CD4-positive, alpha-beta T cell (primary cell): ENCODE data around the gene TMEM89. TPM values are rescaled to one million over a fixed set of nuclear protein-coding genes. Genes with fewer than 3 reads are reported as not detected.

Source experiments
- ATAC-seq: fragments of 200-7000 bp; cut with Tn5 transposase; one replicate; pipeline ENCODE4 v1.10.0; 2022; ENCODE audit warnings: mild to moderate bottlenecking; ENCODE audit not compliant: poor library complexity
- CTCF ChIA-PET: fragments of 350-600 bp; sonication (Branson Sonifier 250); formaldehyde crosslinking; loops from one replicate; lab custom pipeline; 2021; ENCODE audit warnings: antibody characterized with exemption, inconsistent platforms; lab: Charles Lee
- POLR2A ChIA-PET: fragments of 350-600 bp; sonication (Branson Sonifier 250); formaldehyde crosslinking; loops from one replicate; lab custom pipeline; 2021; ENCODE audit warnings: antibody characterized with exemption, inconsistent platforms; lab: Charles Lee
- DNase-seq, 14 experiments: peaks; one replicate each; pipeline ENCODE4 v3.0.0-alpha.2; 2013 to 2020; ENCODE audit warnings: mixed read lengths in 2 of 14
- H3K27ac ChIP-seq, 2 donors: one replicate each; pipeline versions ENCODE4 v1.5.1 to v1.7.0; 2013; ENCODE audit warnings: low read length in 2 of 2, low read depth in 1 of 2, mild to moderate bottlenecking in 1 of 2
- H3K27me3 ChIP-seq, 2 experiments: 1 replicate in 1 of 2; 2 replicates in 1 of 2; pipeline versions ENCODE4 v1.6.1 to v1.7.0; 2013; ENCODE audit warnings: low read length in 2 of 2, control low read depth in 1 of 2, mild to moderate bottlenecking in 1 of 2, moderate library complexity in 1 of 2; ENCODE audit not compliant: insufficient read depth in 2 of 2, control insufficient read depth in 1 of 2
- H3K36me3 ChIP-seq: one replicate; pipeline ENCODE4 v1.6.1; 2013; ENCODE audit warnings: low read length, control low read depth; ENCODE audit not compliant: insufficient read depth
- H3K4me1 ChIP-seq: one replicate; pipeline ENCODE4 v1.6.1; 2013; ENCODE audit warnings: low read length, control low read depth; ENCODE audit not compliant: insufficient read depth
- H3K4me3 ChIP-seq: one replicate; pipeline ENCODE4 v1.5.1; 2013; ENCODE audit warnings: mild to moderate bottlenecking, low read length, moderate library complexity
- H3K9me3 ChIP-seq, 2 experiments: 1 replicate in 1 of 2; 2 replicates in 1 of 2; pipeline versions ENCODE4 v1.6.1 to v1.7.0; 2013; ENCODE audit warnings: low read length in 2 of 2, mild to moderate bottlenecking in 2 of 2, control low read depth in 1 of 2, moderate library complexity in 1 of 2; ENCODE audit not compliant: control insufficient read depth in 1 of 2, insufficient read depth in 1 of 2
- H3K27ac Mint-ChIP-seq: one replicate; pipeline ENCODE4 v1.8.0; 2020; ENCODE audit warnings: mixed read lengths
- H3K27me3 Mint-ChIP-seq: one replicate; pipeline ENCODE4 v1.8.0; 2021; ENCODE audit warnings: mixed read lengths
- H3K36me3 Mint-ChIP-seq: one replicate; pipeline ENCODE4 v1.8.0; 2021; ENCODE audit warnings: low read depth, mixed read lengths
- H3K4me1 Mint-ChIP-seq: one replicate; pipeline ENCODE4 v1.8.0; 2021; ENCODE audit warnings: low read depth, mixed read lengths
- H3K4me3 Mint-ChIP-seq: one replicate; pipeline ENCODE4 v1.8.0; 2020; ENCODE audit warnings: mild to moderate bottlenecking, mixed read lengths
- H3K9me3 Mint-ChIP-seq: one replicate; pipeline ENCODE4 v1.8.0; 2020; ENCODE audit warnings: mixed read lengths
- CTCF ChIP-seq: fragments of 200-600 bp; IDR thresholded peaks from one replicate; pipeline ENCODE4 v1.8.0; 2022; ENCODE audit warnings: antibody characterized with exemption, mild to moderate bottlenecking
- intact Hi-C, 2 experiments: fragments of 100-400 bp; cut with DNase I in 1 of 2; cut with micrococcal nuclease in 1 of 2; formaldehyde crosslinking; loops; one replicate each; pipeline versions ENCODE4 v1.15.1 to v1.9.0; 2023 to 2025; cut with DNase I, micrococcal nuclease
- total RNA-seq, 174 experiments: library from RNA in 2 of 174; stranded (reverse) in 2 of 174; gene quantifications; one replicate each; pipeline ENCODE4 v1.2.3 and lab custom pipeline; 2021 to 2026

The TMEM89 gene
- total RNA-seq, 2 experiments from 2014 or later = not detected

GRCh38 chr3:48595075-48595525, 26.5 kb downstream of the TMEM89 start, which contains the start of gene COL7A1:
Gene COL7A1, minus strand, starts transcription at chr3:48595329. Its CDS starts 170 bp downstream, at chr3:48595159.
- no peak for TF ChIP-seq CTCF
- Histone ChIP-seq H3K36me3 (peaks cover 21% of the 10 kb centered on the region), H3K27me3 (peaks cover 9 to 33% of the 10 kb centered on the region in 2 experiments), H3K4me1 (peaks cover 8% of the 10 kb centered on the region), H3K4me3 (no peak within 1 kb of the TSS), H3K9me3 (peaks cover 0 to 4% of the 10 kb centered on the region in 2 experiments), H3K27ac (no peak within 1 kb of the TSS)
- Mint-ChIP-seq H3K27me3 (peaks cover 42% of the 10 kb centered on the region), H3K36me3 (peaks cover 30% of the 10 kb centered on the region), H3K9me3 (no peaks in the 10 kb centered on the region), H3K4me1 (peaks cover 6% of the 10 kb centered on the region), H3K27ac (no peak within 1 kb of the TSS), H3K4me3 (no peak within 1 kb of the TSS)
- DNase-seq (peak in 3 of 14 experiments; percentile 8 to 55 (median 53)), ATAC-seq (no peak)
- CTCF ChIA-PET = no interaction called here
- intact Hi-C loops = no loop called here
- POLR2A ChIA-PET = no interaction called here

- Histone ChIP-seq H3K9me3 (peaks cover 0 to 4% of the 10 kb centered on the region in 2 experiments), H3K27me3 (peaks cover 9 to 33% of the 10 kb centered on the region in 2 experiments), H3K4me3 (no peak overlapping the region), H3K4me1 (peaks cover 8% of the 10 kb centered on the region), H3K36me3 (peaks cover 16% of the 10 kb centered on the region), H3K27ac (no peak overlapping the region)
- Mint-ChIP-seq H3K9me3 (no peaks in the 10 kb centered on the region), H3K27ac (no peak overlapping the region), H3K4me3 (no peak overlapping the region), H3K27me3 (peaks cover 48% of the 10 kb centered on the region), H3K4me1 (peaks cover 6% of the 10 kb centered on the region), H3K36me3 (peaks cover 24% of the 10 kb centered on the region)
- ATAC-seq (no peak), DNase-seq (no peak)
- no peak for TF ChIP-seq CTCF
- intact Hi-C loops = no loop called here
- CTCF ChIA-PET = no interaction called here
- POLR2A ChIA-PET = no interaction called here
These were observed 27.0 kb downstream of the TMEM89 start for GRCh38 chr3:48594417-48595049.

GRCh38 chr3:48593337-48593736, 28.2 kb downstream of the TMEM89 start:
- Histone ChIP-seq H3K9me3 (peaks cover 0 to 4% of the 10 kb centered on the region in 2 experiments), H3K36me3 (peaks cover 4% of the 10 kb centered on the region), H3K4me3 (no peak overlapping the region), H3K27ac (no peak overlapping the region), H3K27me3 (peaks cover 11 to 33% of the 10 kb centered on the region in 2 experiments), H3K4me1 (peaks cover 8% of the 10 kb centered on the region)
- TF ChIP-seq CTCF = no peak
- H3K36me3 Mint-ChIP-seq = peaks cover 12% of the 10 kb centered on the region
- DNase-seq (no peak), ATAC-seq (no peak)
- ChIA-PET CTCF (no interaction called here), POLR2A (no interaction called here)
- no peak overlapping the region for H3K27ac Mint-ChIP-seq
- peaks cover 6% of the 10 kb centered on the region for H3K4me1 Mint-ChIP-seq
- intact Hi-C loops = no loop called here
- no peaks in the 10 kb centered on the region for H3K9me3 Mint-ChIP-seq
- peaks cover 58% of the 10 kb centered on the region for H3K27me3 Mint-ChIP-seq
- no peak overlapping the region for H3K4me3 Mint-ChIP-seq
